Right lobe of liver (tissue), 6 donors: ENCODE measurements around the gene RPL39L. TPM values are rescaled to one million over a fixed set of nuclear protein-coding genes. Genes with fewer than 3 reads are reported as not detected.
"Not testable (repeated sequence)": the region's sequence is repeated elsewhere in the genome, so short reads cannot be mapped to it uniquely, and the experiment has no call there.

Experiments
- ATAC-seq, 4 donors: fragments of 200-7000 bp; cut with Tn5 transposase; one replicate each; pipeline ENCODE4 v1.9.1; 2020; ENCODE audit warnings: mild to moderate bottlenecking in 4 of 4, moderate library complexity in 4 of 4
- DNase-seq, 3 donors: peaks; one replicate each; pipeline ENCODE4 v3.0.0-alpha.2; 2020
- H3K27ac ChIP-seq, 3 donors: fragments of 200-600 bp; one replicate each; pipeline ENCODE4 v1.8.0; 2022
- H3K27me3 ChIP-seq, 2 donors: fragments of 200-600 bp; one replicate each; pipeline ENCODE4 v1.8.0; 2022
- H3K36me3 ChIP-seq, 4 donors: fragments of 200-600 bp; sonication (generic) in 1 of 4; one replicate each; pipeline versions ENCODE4 v1.5.1 to v1.8.0; 2017 to 2022; ENCODE audit warnings: control low read depth in 1 of 4
- H3K4me1 ChIP-seq, 4 donors: fragments of 200-600 bp; sonication (generic) in 1 of 4; one replicate each; pipeline versions ENCODE4 v1.5.1 to v1.8.0; 2017 to 2022; ENCODE audit warnings: control low read depth in 1 of 4
- H3K4me3 ChIP-seq, 3 donors: fragments of 200-600 bp; one replicate each; pipeline ENCODE4 v1.8.0; 2022
- H3K9me3 ChIP-seq, 4 donors: fragments of 200-600 bp; sonication (generic) in 1 of 4; one replicate each; pipeline versions ENCODE4 v1.5.1 to v1.8.0; 2017 to 2022; ENCODE audit warnings: control low read depth in 1 of 4
- POLR2A ChIP-seq: fragments of 450-650 bp; IDR thresholded peaks from one replicate; pipeline ENCODE4 v1.6.1; 2017; ENCODE audit warnings: antibody characterized with exemption, mild to moderate bottlenecking
- WGBS: methylation state at CpG from one replicate; pipeline ENCODE4 v1.1.6; 2018; ENCODE audit warnings: low coverage, low lambda C conversion rate; ENCODE audit not compliant: insufficient coverage; ENCODE audit errors: missing lambda C conversion rate; 5-methylcytosine and 5-hydroxymethylcytosine counted together
- intact Hi-C, 2 donors: fragments of 100-400 bp; cut with DNase I; formaldehyde crosslinking; loops; one replicate each; pipeline versions ENCODE4 v1.11.2 to v1.14.1; 2022
- total RNA-seq, 6 experiments: library from RNA; depleted of rRNA in 2 of 6; stranded (reverse); fragments of >200 nt in 2 of 6; fragmentation: NEBNext Ultra II Directional in 3 of 6; extraction: Animal tissue kit (Norgen Biotek cat#: 25700) in 3 of 6; gene quantifications; one replicate each; pipeline versions ENCODE4 v1.1.0 to v1.2.4, GENCODE V29; 2016 to 2023
- TF ChIP-seq, protein P1 (sequence below), 4 donors: fragments of 200-600 bp in 3 of 4; fragments of 450-650 bp in 1 of 4; IDR thresholded peaks; one replicate each; pipeline versions ENCODE4 v1.5.1 to v1.8.0; 2016 to 2022; ENCODE audit warnings: antibody characterized with exemption in 4 of 4, mild to moderate bottlenecking in 2 of 4
- donor health status: DM: no; HTN: yes; CAD: no.
- donor health status: DM: no; HTN: no; CAD: no.
- donor health status: DM: no; HTN: no; CAD: no.
- donor health status: DM: no; HTN: yes; CAD: no.
- donor health status: DM: no; HTN: yes; CAD: no.

RPL39L gene
- total RNA-seq, 6 experiments from 2014 or later = 1.2 to 10.5 (median 2.9) TPM

DNA sequence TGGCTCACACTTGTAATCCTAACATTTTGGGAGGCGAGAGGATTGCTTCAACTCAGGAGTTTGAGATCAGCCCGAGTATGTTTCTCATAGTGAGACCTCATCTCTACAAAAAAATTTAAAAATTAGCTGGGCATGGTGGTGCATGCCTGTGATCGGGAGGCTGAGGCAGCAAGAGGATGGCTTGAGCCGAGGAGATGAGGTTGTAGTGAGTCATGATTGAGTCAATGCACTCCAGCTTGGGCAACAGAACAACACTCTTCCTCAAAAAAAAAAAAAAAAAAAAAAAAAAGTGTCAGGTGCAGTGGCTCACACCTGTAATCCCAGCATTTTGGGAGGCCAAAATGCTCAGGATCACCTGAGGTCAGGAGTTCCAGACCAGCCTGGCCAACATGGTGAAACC lies 2.4 kb downstream of the RPL39L start:
- ATAC-seq (no peak), DNase-seq (no peak)
- Histone ChIP-seq H3K27me3 (no peaks in the 10 kb centered on the region), H3K9me3 (no peaks in the 10 kb centered on the region), H3K4me1 (no peaks in the 10 kb centered on the region), H3K4me3 (no peak overlapping the region), H3K36me3 (no peaks in the 10 kb centered on the region), H3K27ac (no peak overlapping the region)
- intact Hi-C loops = no loop called here
- no peak for TF ChIP-seq POLR2A
- TF ChIP-seq, protein P1, sequence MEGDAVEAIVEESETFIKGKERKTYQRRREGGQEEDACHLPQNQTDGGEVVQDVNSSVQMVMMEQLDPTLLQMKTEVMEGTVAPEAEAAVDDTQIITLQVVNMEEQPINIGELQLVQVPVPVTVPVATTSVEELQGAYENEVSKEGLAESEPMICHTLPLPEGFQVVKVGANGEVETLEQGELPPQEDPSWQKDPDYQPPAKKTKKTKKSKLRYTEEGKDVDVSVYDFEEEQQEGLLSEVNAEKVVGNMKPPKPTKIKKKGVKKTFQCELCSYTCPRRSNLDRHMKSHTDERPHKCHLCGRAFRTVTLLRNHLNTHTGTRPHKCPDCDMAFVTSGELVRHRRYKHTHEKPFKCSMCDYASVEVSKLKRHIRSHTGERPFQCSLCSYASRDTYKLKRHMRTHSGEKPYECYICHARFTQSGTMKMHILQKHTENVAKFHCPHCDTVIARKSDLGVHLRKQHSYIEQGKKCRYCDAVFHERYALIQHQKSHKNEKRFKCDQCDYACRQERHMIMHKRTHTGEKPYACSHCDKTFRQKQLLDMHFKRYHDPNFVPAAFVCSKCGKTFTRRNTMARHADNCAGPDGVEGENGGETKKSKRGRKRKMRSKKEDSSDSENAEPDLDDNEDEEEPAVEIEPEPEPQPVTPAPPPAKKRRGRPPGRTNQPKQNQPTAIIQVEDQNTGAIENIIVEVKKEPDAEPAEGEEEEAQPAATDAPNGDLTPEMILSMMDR (IDR thresholded peaks at IDR 0.05) = no peak
- 91% methylated on average over 4 of the region's 4 CpGs for WGBS

DNA sequence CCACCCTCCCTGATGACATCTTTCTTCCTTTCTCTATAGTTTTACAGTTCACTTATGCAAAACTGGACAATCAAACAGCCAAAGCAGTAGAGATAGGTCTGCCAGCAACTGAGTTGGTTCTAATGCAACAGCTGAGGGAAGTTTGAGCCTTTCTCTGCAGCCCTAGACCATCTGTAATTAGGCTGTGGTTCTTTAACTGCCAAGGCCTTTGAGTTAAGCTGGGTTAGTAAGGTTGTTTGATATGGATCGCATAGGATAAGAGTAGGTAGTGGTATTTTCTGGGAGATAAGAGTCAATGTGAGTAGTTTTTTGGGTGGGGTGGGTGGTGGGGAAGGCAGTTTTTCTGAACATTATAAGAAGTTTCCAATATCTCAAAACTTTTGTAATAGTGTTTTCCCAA lies 3.0 kb downstream of the RPL39L start:
- Histone ChIP-seq H3K4me1 (no peaks in the 10 kb centered on the region), H3K27me3 (no peaks in the 10 kb centered on the region), H3K36me3 (no peaks in the 10 kb centered on the region), H3K4me3 (no peak overlapping the region), H3K9me3 (no peaks in the 10 kb centered on the region), H3K27ac (no peak overlapping the region)
- intact Hi-C loops = no loop called here
- DNase-seq = no peak
- no peak for TF ChIP-seq POLR2A
- TF ChIP-seq, protein P1 (IDR thresholded peaks at IDR 0.05) = no peak
- WGBS = 100% methylated on average over 1 of the region's 1 CpG
- ATAC-seq = no peak

DNA sequence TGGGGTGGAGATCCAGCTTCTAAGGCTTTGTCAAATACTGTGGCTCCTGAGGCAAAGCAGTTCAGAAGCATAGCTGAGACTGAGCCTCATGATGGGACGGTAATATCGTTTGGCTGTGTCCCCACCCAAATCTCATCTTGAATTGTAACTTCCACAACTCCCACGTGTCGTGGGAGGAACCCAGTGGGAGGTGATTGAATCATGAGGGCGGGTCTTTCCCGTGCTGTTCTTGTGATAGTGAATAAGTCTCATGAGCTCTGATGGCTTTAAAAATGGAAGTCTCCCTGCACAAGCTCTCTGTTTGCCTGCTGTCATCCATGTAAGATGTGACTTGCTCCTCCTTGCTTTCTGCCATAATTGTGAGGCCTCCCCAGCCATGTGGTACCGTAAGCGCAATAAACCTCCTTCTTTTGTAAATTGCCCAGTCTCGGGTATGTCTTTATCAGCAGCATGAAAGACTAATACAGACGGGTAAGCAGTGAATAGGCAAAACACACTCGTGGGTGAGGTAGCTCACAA lies 4.1 kb downstream of the RPL39L start:
- intact Hi-C loops, H3K9me3 ChIP-seq, H3K27me3 ChIP-seq, H3K4me1 ChIP-seq, H3K27ac ChIP-seq, DNase-seq, H3K36me3 ChIP-seq, H3K4me3 ChIP-seq, ATAC-seq: not testable (repeated sequence)
- 94% methylated on average over 8 of the region's 11 CpGs for WGBS

DNA sequence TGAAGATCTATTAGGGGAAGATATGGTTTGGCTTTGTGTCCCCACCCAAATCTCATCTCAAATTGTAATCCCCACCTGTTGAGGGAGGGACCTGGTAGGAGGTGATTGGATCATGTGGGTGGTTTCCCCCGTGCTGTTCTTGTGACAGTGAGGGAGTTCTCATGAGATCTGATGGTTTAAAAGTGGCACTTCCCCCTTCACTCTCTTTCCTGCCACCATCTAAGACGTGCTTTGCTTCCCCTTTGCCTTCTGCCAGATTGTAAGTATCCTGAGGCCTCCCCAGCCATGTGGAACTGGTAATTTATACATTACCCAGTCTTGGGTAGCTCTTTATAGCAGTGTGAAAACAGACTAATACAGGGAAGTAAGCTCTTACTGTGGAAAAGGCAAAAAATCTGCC lies 6.1 kb downstream of the RPL39L start:
- H3K4me1 ChIP-seq, H3K27me3 ChIP-seq, H3K27ac ChIP-seq, intact Hi-C loops, DNase-seq, H3K9me3 ChIP-seq, ATAC-seq, H3K36me3 ChIP-seq, H3K4me3 ChIP-seq: not testable (repeated sequence)
- WGBS = 62% methylated on average over 2 of the region's 2 CpGs

DNA sequence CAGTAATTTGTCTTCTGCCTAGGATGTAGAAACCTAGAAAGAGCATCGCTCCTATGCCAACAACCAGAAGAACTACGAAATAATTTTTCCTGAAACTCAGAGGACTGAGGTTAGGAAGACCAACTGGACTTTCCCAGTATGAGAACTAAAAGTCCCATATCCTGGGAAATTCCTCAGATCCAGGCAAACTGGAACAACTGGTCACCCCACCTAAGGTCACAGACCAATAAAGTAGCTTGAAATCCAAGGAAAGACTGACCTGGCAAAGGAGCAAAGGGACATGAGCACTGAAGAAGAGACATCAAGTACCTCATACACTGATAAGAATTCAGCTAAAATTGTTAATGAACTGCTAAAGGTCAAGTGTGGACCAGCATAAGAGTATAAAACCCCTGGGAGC lies 6.6 kb downstream of the RPL39L start:
- intact Hi-C loops = no loop called here
- DNase-seq = no peak
- Histone ChIP-seq H3K9me3 (no peaks in the 10 kb centered on the region), H3K4me1 (peaks cover 0 to 3% (median 0%) of the 10 kb centered on the region in 4 donors), H3K36me3 (no peaks in the 10 kb centered on the region), H3K4me3 (no peak overlapping the region), H3K27me3 (no peaks in the 10 kb centered on the region), H3K27ac (no peak overlapping the region)
- TF ChIP-seq POLR2A = no peak
- TF ChIP-seq, protein P1 (IDR thresholded peaks at IDR 0.05) = no peak
- no peak for ATAC-seq
- 69% methylated on average over 2 of the region's 2 CpGs for WGBS

DNA sequence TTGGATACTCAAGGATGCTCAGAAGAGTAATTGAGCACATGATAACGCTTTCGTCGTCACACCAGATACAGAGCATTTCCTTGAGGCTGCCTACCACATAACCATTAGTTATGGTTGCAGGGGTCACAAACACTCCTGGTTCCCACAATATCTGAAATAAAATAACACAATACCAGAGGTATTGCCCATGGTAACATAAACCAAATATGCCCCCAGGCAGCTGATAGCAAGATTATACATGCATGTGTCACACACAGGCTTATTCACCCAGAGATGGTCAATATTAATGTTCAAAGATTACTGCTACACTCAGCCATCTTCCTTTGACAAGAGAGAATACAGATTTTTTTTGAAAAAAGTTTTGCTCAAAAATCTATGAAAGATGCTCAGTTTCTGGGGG lies 7.3 kb downstream of the RPL39L start:
- TF ChIP-seq, protein P1 (IDR thresholded peaks at IDR 0.05) = no peak
- WGBS = 88% methylated on average over 3 of the region's 3 CpGs
- intact Hi-C loops = no loop called here
- peaks cover 0 to 3% (median 0%) of the 10 kb centered on the region in 4 donors for H3K4me1 ChIP-seq
- no peaks in the 10 kb centered on the region for H3K27me3 ChIP-seq
- no peak for ATAC-seq
- H3K27ac ChIP-seq = no peak overlapping the region
- no peak for DNase-seq
- no peaks in the 10 kb centered on the region for H3K36me3 ChIP-seq
- H3K9me3 ChIP-seq = no peaks in the 10 kb centered on the region
- H3K4me3 ChIP-seq = no peak overlapping the region
